Measurements from ENCODE around the gene EEF1AKMT3.

Gene EEF1AKMT3

GRCh38 chr12:57751788-57752667 lies 20.4 kb upstream of the EEF1AKMT3 start, which contains the start of gene CDK4:
Gene CDK4 (minus strand): TSS chr12:57752310. CDS start chr12:57751717, 593 bp downstream.
- DNase-seq = peak; percentile 97

DNA sequence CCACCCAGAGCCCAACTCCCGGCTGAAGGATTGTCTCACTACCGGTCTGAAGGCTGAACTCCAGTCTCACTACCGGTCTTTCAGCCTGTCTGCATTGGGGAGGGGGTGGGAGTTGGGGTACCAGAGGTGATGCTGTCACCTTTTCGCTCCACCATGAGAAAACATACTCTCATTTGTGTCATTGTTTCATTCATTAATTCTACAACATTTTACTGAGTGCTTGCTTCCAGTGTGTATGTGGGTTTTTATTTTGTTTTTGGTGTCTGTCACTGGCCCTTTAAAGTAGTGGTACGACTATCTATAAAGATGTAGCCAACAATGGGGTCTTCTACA lies 19.8 kb upstream of the EEF1AKMT3 start:
- no peak for DNase-seq

DNA sequence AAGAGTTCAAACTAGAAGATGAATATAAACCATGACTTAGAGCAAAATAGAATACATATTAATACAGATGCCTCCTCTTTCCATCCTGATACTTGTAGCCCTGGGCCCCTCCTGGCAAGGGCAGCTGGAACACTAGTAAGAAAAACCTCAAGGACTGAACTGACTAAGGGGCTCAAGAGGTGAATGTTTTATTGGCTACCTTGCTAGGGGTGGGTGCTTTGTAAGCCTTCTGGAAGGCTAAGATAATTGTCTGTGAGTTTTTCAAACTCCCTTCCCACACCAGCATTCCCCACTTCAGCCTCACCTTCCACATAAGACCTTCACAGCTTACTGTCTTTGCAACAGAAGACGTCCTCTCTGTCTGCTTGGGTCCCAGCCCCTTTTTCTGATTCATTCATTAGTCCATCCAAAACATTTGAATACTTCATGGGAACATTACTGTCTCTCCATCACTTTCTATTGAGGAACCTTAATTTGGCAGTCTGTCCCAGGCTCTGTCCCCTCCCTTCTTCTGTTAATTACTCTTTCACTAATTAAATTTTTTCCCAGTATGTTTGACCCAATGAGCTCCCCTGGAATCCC lies 18.6 kb upstream of the EEF1AKMT3 start:
- DNase-seq = no peak

GRCh38 chr12:57754411-57755193 lies 17.8 kb upstream of the EEF1AKMT3 start, which contains the start of gene MARCHF9:
Gene MARCHF9 (plus strand): TSS chr12:57755103. CDS start chr12:57755529, 426 bp downstream.
- peak; percentile 81 for DNase-seq

GRCh38 chr12:57755194-57755453 lies 17.3 kb upstream of the EEF1AKMT3 start:
- DNase-seq = no peak

GRCh38 chr12:57755454-57756372 lies 16.7 kb upstream of the EEF1AKMT3 start:
- DNase-seq = peak; percentile 45

DNA sequence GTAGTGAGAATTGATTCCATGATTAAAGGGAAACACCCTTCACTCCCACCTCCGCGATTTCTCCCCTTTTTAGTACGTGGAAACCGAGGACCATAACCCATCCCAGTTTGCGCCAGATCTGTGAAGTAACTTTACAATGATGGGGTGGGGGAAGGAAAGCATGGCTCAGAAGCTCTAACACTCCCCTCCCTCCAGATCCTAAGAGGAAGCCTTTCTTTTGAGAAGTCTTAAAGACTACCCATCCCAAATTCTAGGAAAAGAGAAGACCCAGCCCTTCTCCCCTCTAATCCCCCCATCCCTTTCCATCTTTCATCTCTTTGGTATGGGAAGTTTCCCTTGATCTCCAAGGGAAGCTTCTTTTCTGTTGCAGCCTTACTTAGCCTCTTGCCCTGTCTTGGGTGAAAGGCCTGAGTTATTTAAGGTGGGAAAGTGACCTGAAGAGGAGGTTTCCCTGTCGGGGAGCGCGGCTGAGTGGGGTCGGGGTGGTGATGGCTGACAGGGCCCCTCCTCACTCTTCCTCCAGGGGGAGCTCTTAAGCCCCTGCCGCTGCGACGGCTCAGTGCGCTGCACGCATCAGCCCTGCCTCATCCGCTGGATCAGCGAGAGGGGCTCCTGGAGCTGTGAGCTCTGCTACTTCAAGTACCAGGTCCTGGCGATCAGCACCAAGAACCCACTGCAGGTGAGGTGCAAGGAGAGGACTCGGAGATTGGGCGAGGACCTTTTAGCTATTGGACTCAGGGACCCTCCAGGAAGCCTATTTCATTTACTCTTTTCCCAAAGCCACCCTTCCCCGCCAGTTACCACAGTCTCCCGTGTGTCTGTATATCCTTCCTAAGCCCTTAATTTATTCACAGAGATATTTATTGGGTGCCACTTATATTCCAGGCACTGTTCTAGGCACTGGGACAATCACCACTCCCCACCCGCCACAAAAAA lies 15.7 kb upstream of the EEF1AKMT3 start:
- DNase-seq = peak; percentile 72

- DNase-seq = no peak
Observed at GRCh38 chr12:57757771-57758170, 14.6 kb upstream of the EEF1AKMT3 start.

DNA sequence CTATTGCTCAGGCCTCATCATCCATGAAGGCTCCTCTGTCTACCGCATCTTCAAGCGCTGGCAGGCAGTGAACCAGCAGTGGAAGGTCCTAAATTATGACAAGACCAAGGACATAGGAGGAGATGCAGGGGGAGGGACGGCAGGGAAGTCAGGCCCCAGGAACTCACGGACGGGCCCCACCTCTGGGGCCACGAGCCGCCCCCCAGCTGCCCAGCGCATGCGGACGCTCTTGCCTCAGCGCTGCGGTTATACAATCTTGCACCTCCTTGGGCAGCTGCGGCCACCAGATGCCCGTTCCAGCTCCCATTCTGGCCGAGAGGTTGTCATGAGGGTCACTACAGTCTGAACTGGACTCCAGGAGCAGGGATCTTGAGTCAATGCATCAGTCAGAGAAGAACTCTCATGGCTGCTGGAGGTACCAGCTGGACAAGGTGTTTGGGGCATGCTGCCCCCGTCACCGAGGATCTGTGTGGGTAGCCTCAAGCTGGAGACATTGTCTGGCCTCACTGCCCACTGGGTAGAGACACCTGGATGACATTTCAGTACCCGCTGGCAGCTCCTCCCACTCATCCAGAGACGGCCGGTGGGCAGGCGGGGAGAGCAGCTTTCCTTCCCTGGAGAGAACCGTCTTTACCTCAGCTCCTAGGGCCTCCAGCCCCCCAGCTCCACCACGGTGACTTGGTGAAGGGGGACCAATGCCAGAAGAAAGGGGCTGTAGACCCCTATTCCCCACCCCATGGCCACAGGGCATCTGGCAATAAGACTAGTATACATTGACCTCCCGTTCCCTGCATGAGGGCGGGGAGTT lies 13.7 kb upstream of the EEF1AKMT3 start:
- no peak for DNase-seq

- peak; percentile 46 for DNase-seq
Observed at GRCh38 chr12:57759360-57759980, 12.9 kb upstream of the EEF1AKMT3 start.

DNA sequence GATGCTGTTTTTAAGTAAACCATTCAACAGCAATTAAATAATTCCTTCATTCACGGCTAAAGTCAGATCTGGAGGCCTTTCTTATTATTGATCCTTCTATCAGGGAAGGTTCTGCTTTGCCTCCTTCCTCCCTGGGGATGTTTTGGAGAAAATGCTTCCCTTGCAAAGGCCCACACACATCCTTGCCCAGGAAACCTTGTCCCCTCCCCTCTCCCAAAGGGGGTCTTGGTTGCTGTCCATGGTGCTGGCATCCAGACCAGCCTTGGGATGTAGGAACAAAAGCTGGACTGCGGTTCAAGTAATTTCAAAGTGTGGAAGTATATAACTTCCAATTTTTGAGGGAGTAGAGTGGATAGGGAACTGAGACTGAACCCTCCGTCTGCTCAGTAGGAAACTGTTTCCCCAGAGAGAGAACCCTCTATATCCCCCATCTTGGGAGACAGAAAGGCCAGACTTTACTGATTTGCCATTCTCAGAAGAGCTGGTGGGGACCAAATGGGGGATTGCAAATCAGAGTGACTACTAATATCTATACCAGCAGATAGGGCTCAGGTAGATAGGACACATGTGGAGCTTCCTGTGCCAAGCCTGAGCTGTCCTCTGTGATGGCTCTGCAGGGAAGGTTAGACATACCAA lies 11.9 kb upstream of the EEF1AKMT3 start:
- DNase-seq = no peak

DNA sequence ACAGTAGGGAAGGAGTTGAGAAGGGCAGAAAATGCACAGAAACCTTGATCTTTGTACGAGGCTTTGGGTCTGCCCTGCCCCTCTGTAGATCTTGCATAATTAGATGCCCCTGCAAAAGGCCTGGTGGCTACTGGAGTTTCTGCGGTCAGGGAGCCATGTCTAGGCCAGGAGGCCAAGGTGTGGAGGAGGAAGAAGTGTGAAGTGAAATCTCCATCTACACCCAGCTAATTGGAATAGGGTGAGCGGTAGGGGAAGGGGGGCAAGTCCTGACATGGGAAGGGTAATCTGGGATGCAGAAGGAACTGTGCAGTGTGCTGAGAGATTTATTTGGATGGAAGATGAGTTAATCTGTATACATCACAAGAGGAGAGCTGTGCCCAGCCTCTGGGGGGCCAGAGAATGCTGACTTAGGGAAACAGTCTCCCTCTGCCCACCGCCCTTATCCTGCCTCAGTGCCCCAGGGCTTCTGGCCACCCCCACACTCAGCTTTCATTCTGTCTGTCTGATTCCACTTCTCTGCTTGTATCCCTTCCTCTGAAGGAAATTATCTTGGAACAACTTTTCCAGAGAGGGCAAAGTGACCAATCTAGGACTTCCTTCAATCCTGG lies 10.9 kb upstream of the EEF1AKMT3 start:
- DNase-seq = no peak

DNA sequence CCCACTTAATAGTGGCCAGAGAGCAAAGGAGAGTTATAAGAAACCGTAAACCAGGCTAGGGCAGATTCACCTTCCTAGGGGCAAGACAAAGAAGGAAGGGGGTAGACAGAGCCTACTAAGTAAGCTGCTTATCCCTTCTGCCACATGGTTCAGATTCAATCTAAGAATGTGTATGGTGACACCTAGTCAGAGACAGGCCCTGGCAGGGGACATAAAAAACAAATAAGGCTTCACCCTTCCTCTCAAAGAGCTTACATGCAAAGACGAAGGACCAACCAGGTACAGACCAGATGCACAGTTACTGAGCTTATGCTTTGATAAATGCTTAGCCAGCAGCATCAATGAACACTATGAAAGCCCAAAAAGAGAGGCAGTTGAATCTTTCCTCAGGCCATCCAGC lies 10.0 kb upstream of the EEF1AKMT3 start:
- no peak for DNase-seq

DNA sequence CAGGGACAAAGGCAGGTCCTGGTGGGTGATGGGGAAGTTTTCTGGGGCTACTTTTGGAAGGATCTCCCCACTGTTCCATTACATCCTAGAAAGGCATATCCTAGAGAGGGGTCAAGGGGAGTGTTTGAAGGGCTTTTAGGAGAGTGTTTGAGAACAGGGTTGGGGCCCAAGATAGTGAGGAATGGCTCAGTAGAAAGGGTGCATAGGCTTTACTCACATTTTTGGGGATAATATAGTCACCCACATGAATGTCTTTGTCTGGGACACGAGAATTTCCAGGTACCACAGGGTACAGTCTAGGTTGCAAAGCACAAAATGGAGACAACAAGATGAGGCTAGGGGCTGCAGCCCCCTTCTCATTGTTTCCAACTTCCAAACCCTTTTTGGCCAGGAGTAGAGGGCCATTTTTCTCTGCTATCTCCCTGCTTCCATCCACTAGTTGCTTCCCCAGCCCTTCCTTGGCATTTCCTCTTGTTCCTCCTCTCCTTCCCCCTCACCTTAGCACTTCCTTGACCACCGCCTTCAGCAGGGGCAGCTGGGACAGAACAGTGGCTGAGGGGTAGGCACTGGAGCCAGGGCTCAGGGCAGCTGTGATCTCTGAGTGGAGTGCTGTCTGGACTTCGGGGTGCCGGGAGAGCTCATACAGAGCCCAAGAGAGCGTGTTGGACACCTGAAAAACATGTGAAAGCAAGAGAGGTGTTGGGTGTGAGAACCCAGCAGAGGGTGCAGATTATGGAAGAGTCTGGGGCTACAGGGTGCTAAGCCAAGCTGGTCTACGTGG lies 8.3 kb upstream of the EEF1AKMT3 start:
- no peak for DNase-seq

DNA sequence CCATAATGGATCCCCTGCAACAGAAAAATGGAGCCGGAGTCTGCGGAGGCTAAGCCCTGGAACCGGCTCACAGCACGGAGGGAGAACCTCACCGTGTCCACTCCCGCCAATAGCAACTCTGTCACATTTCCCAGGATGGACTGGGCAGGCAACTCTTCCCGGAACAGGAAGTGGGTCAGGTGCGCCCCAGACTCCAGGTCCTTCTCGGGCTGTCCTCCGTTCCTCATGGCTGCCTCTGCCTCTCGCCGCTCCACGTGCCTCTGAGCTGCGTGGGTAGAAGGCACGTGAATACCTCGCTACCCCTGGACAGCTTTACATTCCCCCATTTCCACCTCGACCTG lies 7.8 kb upstream of the EEF1AKMT3 start:
- DNase-seq = no peak

DNA sequence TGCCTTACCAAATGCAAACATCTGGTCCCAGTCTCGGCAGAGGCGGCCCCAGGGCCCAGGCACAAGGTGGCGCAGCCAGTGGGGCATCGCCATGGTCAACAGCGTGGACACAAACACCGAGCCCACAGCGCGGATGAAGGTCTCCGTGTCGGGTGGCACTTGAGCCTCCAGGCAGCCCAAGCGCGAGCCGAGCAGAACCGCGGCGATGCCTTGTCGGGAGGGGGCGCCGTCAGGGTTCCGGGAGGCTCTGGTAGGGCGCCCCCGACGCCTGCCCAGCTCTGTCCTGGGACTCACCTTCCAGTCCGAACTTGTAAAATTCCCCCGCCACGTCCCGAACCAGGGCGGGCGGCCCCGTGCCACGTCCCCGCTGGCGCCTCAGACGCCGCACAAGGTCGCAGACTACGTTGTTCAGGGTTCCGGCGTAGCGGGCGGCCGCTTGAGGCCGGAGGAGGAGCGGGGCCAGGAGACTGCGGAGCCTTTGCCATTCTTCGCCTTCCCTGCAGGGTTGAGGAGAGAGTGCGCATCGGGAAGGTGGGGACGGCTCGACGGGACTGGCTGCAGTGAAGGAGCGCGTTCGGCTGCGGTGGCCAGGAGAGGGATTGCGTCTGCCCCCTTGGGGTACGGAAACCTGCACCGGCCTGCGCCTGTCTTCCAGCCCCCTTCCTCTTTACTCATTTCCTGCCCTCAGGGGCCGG lies 7.3 kb upstream of the EEF1AKMT3 start:
- peak; percentile 67 for DNase-seq

GRCh38 chr12:57765698-57766463 lies 6.5 kb upstream of the EEF1AKMT3 start:
- DNase-seq = no peak

Measured in activated CD8-positive, alpha-beta memory T cell treated with anti-CD3 and anti-CD28 coated beads, Interleukin-2, amount 50 U/mL, for 4 hours (primary cell).